H9 (cell line): ENCODE data around the gene SLTM. TPM values are rescaled to one million over a fixed set of nuclear protein-coding genes. Genes with fewer than 3 reads are reported as not detected.
A peak's percentile ranks its signal among the peaks of the same experiment; 100 is the strongest.

ENCODE experiments used
- DNase-seq: peaks from one replicate; pipeline ENCODE4 v3.0.0-alpha.2; 2017
- H2AFZ ChIP-seq: one replicate; pipeline ENCODE4 v1.6.1; 2013; ENCODE audit warnings: mild to moderate bottlenecking, low read length, control low read depth, moderate library complexity
- H2AK5ac ChIP-seq: 2 replicates; pipeline ENCODE4 v1.6.1; 2013; ENCODE audit warnings: low read length, control low read depth, mixed read lengths; ENCODE audit not compliant: insufficient read length
- H2BK120ac ChIP-seq: one replicate; pipeline ENCODE4 v1.6.1; 2013; ENCODE audit warnings: low read depth, mild to moderate bottlenecking, low read length, control low read depth, inconsistent platforms; ENCODE audit not compliant: poor library complexity, severe bottlenecking
- H2BK12ac ChIP-seq: 2 replicates; pipeline ENCODE4 v1.6.1; 2013; ENCODE audit warnings: low read length, control low read depth, mixed read lengths, low read depth; ENCODE audit not compliant: insufficient read length
- H2BK15ac ChIP-seq: 2 replicates; pipeline ENCODE4 v1.6.1; 2013; ENCODE audit warnings: low read depth, low read length, control low read depth
- H2BK20ac ChIP-seq: one replicate; pipeline ENCODE4 v1.6.1; 2013; ENCODE audit warnings: low read depth, mild to moderate bottlenecking, low read length, control low read depth, inconsistent platforms; ENCODE audit not compliant: poor library complexity, severe bottlenecking
- H2BK5ac ChIP-seq: 2 replicates; pipeline ENCODE4 v1.6.1; 2013; ENCODE audit warnings: low read length, control low read depth, mixed read lengths; ENCODE audit not compliant: insufficient read length
- H3K14ac ChIP-seq: 2 replicates; pipeline ENCODE4 v1.6.1; 2013; ENCODE audit warnings: low read length, control low read depth; ENCODE audit not compliant: insufficient read depth
- H3K18ac ChIP-seq: 2 replicates; pipeline ENCODE4 v1.6.1; 2013; ENCODE audit warnings: low read depth, mild to moderate bottlenecking, mixed read lengths, low read length, control low read depth; ENCODE audit not compliant: insufficient read length
- H3K23ac ChIP-seq: 2 replicates; pipeline ENCODE4 v1.6.1; 2013; ENCODE audit warnings: low read length, control low read depth, mixed read lengths, low read depth; ENCODE audit not compliant: insufficient read length
- H3K23me2 ChIP-seq: 2 replicates; pipeline ENCODE4 v1.6.1; 2013; ENCODE audit warnings: low read depth, mild to moderate bottlenecking, mixed read lengths, low read length, control low read depth; ENCODE audit not compliant: insufficient read length, poor library complexity, severe bottlenecking
- H3K27ac ChIP-seq: 2 replicates; pipeline ENCODE4 v1.5.1; 2013; ENCODE audit warnings: low read length, control low read depth, mixed read lengths, low read depth; ENCODE audit not compliant: insufficient read length
- H3K27me3 ChIP-seq: 2 replicates; pipeline ENCODE4 v1.6.1; 2013; ENCODE audit warnings: low read length, control low read depth, inconsistent platforms; ENCODE audit not compliant: insufficient read depth
- H3K4ac ChIP-seq: 2 replicates; pipeline ENCODE4 v1.6.1; 2013; ENCODE audit warnings: low read depth, mild to moderate bottlenecking, control low read depth, inconsistent platforms, low read length, moderate library complexity
- H3K4me1 ChIP-seq: 2 replicates; pipeline ENCODE4 v1.6.1; 2013; ENCODE audit warnings: low read length, control low read depth, inconsistent platforms; ENCODE audit not compliant: insufficient read depth
- H3K4me2 ChIP-seq: 2 replicates; pipeline ENCODE4 v1.6.1; 2013; ENCODE audit warnings: low read length, control low read depth, mixed read lengths; ENCODE audit not compliant: insufficient read length, insufficient read depth
- H3K56ac ChIP-seq: 2 replicates; pipeline ENCODE4 v1.6.1; 2013; ENCODE audit warnings: low read depth, mild to moderate bottlenecking, mixed read lengths, low read length, control low read depth; ENCODE audit not compliant: insufficient read length
- H3K79me1 ChIP-seq: 2 replicates; pipeline ENCODE4 v1.6.1; 2013; ENCODE audit warnings: low read depth, mild to moderate bottlenecking, moderate library complexity, low read length, control low read depth, inconsistent platforms; ENCODE audit not compliant: insufficient read depth, poor library complexity, severe bottlenecking
- H3K79me2 ChIP-seq: 2 replicates; pipeline ENCODE4 v1.6.1; 2013; ENCODE audit warnings: low read length, control low read depth, inconsistent platforms; ENCODE audit not compliant: insufficient read depth
- H3K9ac ChIP-seq: 2 replicates; pipeline ENCODE4 v1.6.1; 2013; ENCODE audit warnings: low read length, control low read depth, mixed read lengths; ENCODE audit not compliant: insufficient read length; ENCODE audit errors: extremely low read depth
- H3K9me3 ChIP-seq: one replicate; pipeline ENCODE4 v1.6.1; 2013; ENCODE audit warnings: low read depth, low read length, inconsistent platforms; ENCODE audit not compliant: control insufficient read depth
- H3T11ph ChIP-seq: one replicate; pipeline ENCODE4 v1.6.1; 2013; ENCODE audit warnings: mild to moderate bottlenecking, low read length, control low read depth, inconsistent platforms
- H4K20me1 ChIP-seq: one replicate; pipeline ENCODE4 v1.6.1; 2013; ENCODE audit not compliant: control insufficient read depth, insufficient read length, insufficient read depth
- H4K5ac ChIP-seq: 2 replicates; pipeline ENCODE4 v1.6.1; 2013; ENCODE audit warnings: low read depth, mild to moderate bottlenecking, mixed read lengths, low read length, control low read depth; ENCODE audit not compliant: insufficient read length
- H4K8ac ChIP-seq: replicated peaks from 2 replicates; pipeline ENCODE4 v1.6.1; 2013; ENCODE audit warnings: low read length, control low read depth, mixed read lengths, low read depth; ENCODE audit not compliant: insufficient read length
- H4K91ac ChIP-seq: 2 replicates; pipeline ENCODE4 v1.6.1; 2013; ENCODE audit warnings: low read depth, mild to moderate bottlenecking, moderate library complexity, mixed read lengths, low read length, control low read depth; ENCODE audit not compliant: insufficient read length
- H3K27ac Mint-ChIP-seq, 3 experiments: 2 replicates in 2 of 3; 3 replicates in 1 of 3; pipeline ENCODE4 v1.8.0; 2020 to 2021; ENCODE audit warnings: mixed read lengths in 3 of 3, mild to moderate bottlenecking in 1 of 3, moderate library complexity in 1 of 3
- H3K27me3 Mint-ChIP-seq: 2 replicates; pipeline ENCODE4 v1.8.0; 2021; ENCODE audit warnings: low read depth, mild to moderate bottlenecking, moderate library complexity, mixed read lengths
- H3K36me3 Mint-ChIP-seq, 3 experiments: 2 replicates in 2 of 3; 3 replicates in 1 of 3; pipeline ENCODE4 v1.8.0; 2020 to 2021; ENCODE audit warnings: low read depth in 3 of 3, mixed read lengths in 3 of 3; ENCODE audit not compliant: insufficient read depth in 1 of 3
- H3K4me1 Mint-ChIP-seq, 2 experiments: 2 replicates each; pipeline ENCODE4 v1.8.0; 2020; ENCODE audit warnings: mixed read lengths in 2 of 2
- H3K4me3 Mint-ChIP-seq, 2 experiments: 2 replicates in 1 of 2; 3 replicates in 1 of 2; pipeline ENCODE4 v1.8.0; 2020 to 2021; ENCODE audit warnings: mild to moderate bottlenecking in 2 of 2, mixed read lengths in 2 of 2, moderate library complexity in 1 of 2
- H3K9me3 Mint-ChIP-seq, 2 experiments: 2 replicates in 1 of 2; 3 replicates in 1 of 2; pipeline ENCODE4 v1.8.0; 2020; ENCODE audit warnings: mild to moderate bottlenecking in 2 of 2, mixed read lengths in 2 of 2, moderate library complexity in 1 of 2
- CTCF ChIP-seq: fragments of 200-600 bp; sonication (generic); conservative IDR thresholded peaks from 3 replicates; pipeline ENCODE4 v1.8.0; 2021; ENCODE audit warnings: antibody characterized with exemption, mild to moderate bottlenecking
- WGBS: extraction: QIAGEN DNeasy Blood & Tissue Kit; methylation state at CpG from one replicate; pipeline ENCODE4 v1.1.7; 2013; ENCODE audit warnings: missing lambda C conversion rate, low lambda C conversion rate, mixed read lengths; ENCODE audit not compliant: insufficient read length; ENCODE audit errors: extremely low coverage; 5-methylcytosine and 5-hydroxymethylcytosine counted together
- total RNA-seq: library from RNA; stranded (reverse); gene quantifications from 2 replicates; pipeline ENCODE4 v1.2.1, GENCODE V29; 2021

The SLTM gene
- total RNA-seq, 1 experiment from 2014 or later: 132 TPM

- Histone ChIP-seq H4K5ac (no peak overlapping the region), H3K9ac (no peak overlapping the region), H3K23ac (no peak overlapping the region), H3K79me2 (no peaks in the 10 kb centered on the region), H3K4me1 (no peaks in the 10 kb centered on the region), H3K14ac (no peak overlapping the region), H2AK5ac (no peak overlapping the region), H3K79me1 (no peaks in the 10 kb centered on the region), H4K20me1 (no peaks in the 10 kb centered on the region), H3T11ph (no peak overlapping the region), H2BK20ac (no peak overlapping the region), H2BK12ac (no peak overlapping the region), H3K4me2 (no peak overlapping the region), H3K9me3 (no peaks in the 10 kb centered on the region), H3K27ac (no peak overlapping the region), H2AFZ (no peak overlapping the region), H4K8ac (no peak overlapping the region), H3K56ac (no peak overlapping the region), H2BK15ac (no peak overlapping the region), H4K91ac (no peak overlapping the region), H3K18ac (no peak overlapping the region), H2BK5ac (no peak overlapping the region), H3K27me3 (no peaks in the 10 kb centered on the region), H3K4ac (no peak overlapping the region), H3K23me2 (no peaks in the 10 kb centered on the region), H2BK120ac (no peak overlapping the region)
- no peaks in the 10 kb centered on the region for H3K9me3 Mint-ChIP-seq
- no peak overlapping the region for H3K4me3 Mint-ChIP-seq
- WGBS: no CpG with 5 or more reads among the region's 3 CpGs
- no peaks in the 10 kb centered on the region for H3K27me3 Mint-ChIP-seq
- peak overlapping the region in 2 of 3 experiments; percentile 25 to 37; a peak in 2 of 7 replicates for H3K27ac Mint-ChIP-seq
- no peak for DNase-seq
- peaks cover 49 to 84% (median 77%) of the 10 kb centered on the region in 3 experiments; a peak in 6 of 7 replicates for H3K36me3 Mint-ChIP-seq
- 0 out of 4 replicates have a peak, but pooled peaks cover 0 to 4% of the 10 kb centered on the region in 2 experiments for H3K4me1 Mint-ChIP-seq
- TF ChIP-seq CTCF: no peak
Measured at GRCh38 chr15:58880320-58880719, 53.2 kb downstream of the SLTM start.
